ENCODE data around the gene TRIM14. TPM values are rescaled to one million over a fixed set of nuclear protein-coding genes. Genes with fewer than 3 reads are reported as not detected.

TRIM14 gene
- total and polyA plus RNA-seq, 10 of the 15 experiments (the other 5 are each of a cell fraction or from before 2014, with no cell fraction given), result 8.6 to 53.3 (median 35.7) TPM

DNA sequence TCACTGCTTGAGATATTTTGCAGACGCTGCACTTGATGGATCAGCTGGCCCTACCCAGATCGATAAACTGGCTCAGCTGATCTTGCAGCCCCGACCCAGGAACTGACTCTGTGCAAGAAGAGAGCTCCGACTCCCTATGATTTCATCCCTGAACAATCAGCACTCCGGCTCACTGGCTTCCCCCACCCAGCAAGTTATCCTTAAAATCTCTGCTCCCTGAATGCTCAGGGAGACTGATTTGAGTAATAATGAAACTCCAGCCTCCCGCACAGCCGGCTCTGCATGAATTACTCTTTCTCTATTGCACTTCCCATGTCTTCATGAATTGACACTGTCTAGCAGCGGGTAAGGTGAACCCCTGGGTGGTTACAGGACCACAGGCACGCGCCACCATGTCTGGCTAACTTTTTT lies 79.4 kb downstream of the TRIM14 start (continued):
- TF ChIP-seq RUNX3 (IDR thresholded peaks at IDR 0.05; ENCODE audit: low read length), result peak; percentile 67
- TF ChIP-seq IKZF1 (conservative IDR thresholded peaks at IDR 0.05), result peak; percentile 74

DNA sequence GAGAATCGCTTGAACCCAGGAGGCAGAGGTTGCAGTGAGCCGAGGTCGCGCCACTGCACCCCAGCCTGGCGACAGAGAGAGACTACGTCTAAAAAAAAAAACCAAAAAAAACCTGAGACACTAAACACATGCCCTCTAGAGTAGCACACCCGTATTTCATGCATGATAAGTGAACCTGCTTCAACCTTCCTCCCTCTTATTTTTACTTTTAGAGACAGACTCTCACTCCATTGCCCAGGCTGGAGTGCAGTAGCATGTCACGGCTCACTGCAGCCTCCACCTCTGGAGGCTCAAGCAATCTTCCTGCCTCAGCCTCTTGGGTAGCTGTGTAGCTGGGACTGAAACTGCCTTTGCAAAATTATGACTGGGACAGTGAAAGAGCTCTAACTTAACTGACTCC lies 80.1 kb downstream of the TRIM14 start:
- Histone ChIP-seq H3K9ac (ENCODE audit: control insufficient read depth, insufficient read depth, low read length) (no peak overlapping the region), H3K36me3 (ENCODE audit: control insufficient read depth in 2 of 2, insufficient read depth in 2 of 2, low read length in 1 of 2) (no peaks in the 10 kb centered on the region), H3K4me2 (ENCODE audit: control insufficient read depth, insufficient read depth) (peak overlapping the region; percentile 92), H3K9me3 (replicated peaks; ENCODE audit: control insufficient read depth, insufficient read depth, low read length) (no peaks in the 10 kb centered on the region), H2AFZ (ENCODE audit: control insufficient read depth, low read depth, low read length) (peak overlapping the region; percentile 57; the same call in 1 of the 2 replicates), H3K79me2 (ENCODE audit: control insufficient read depth, insufficient read depth, low read length) (no peaks in the 10 kb centered on the region), H3K27ac (ENCODE audit: control insufficient read depth, insufficient read depth) (peak overlapping the region; percentile 14), H4K20me1 (ENCODE audit: control insufficient read depth, insufficient read depth) (no peaks in the 10 kb centered on the region), H3K4me3 (peak overlapping the region; percentile 43; the same call in 1 of the 2 replicates), H3K4me1 (ENCODE audit: control insufficient read depth, insufficient read depth, low read length) (peaks cover 54% of the 10 kb centered on the region), H3K27me3 (replicated peaks in 1 of 2; ENCODE audit: control insufficient read depth in 2 of 2, insufficient read depth in 2 of 2, low read length in 1 of 2) (no peaks in the 10 kb centered on the region)
- intact Hi-C loops (cut with micrococcal nuclease; ENCODE audit: unreplicated experiment), result loop anchor here (5.0 kb wide), 1 partner anchor 63 kb away; no protein-coding TSS in a partner anchor
- no TSS peak for BruUV-seq (replicated peaks)
- ChIA-PET POLR2A (interaction anchor here (1.0 to 2.4 kb wide), 2 partner anchors 9 to 18 kb away, joined by 3 to 12 read pairs; partner anchors contain the start of gene NANS), CTCF (interaction anchor here (0.6 to 2.0 kb wide), 9 partner anchors 10 to 217 kb away, joined by 3 to 12 read pairs (median 4); partner anchors contain the start of genes NANS and TRMO), RAD21 (ENCODE audit: unreplicated experiment) (interaction anchor here (0.5 to 1.3 kb wide), 4 partner anchors 17 to 69 kb away, joined by 3 to 6 read pairs (median 4); partner anchors contain the start of gene NANS), SMC1A (ENCODE audit: uncharacterized antibody, unreplicated experiment) (interaction anchor here (1.0 to 2.6 kb wide), 6 partner anchors 18 to 118 kb away, joined by 3 to 8 read pairs (median 4); partner anchors contain the start of gene NANS)
- TF ChIP-seq, protein P1, sequence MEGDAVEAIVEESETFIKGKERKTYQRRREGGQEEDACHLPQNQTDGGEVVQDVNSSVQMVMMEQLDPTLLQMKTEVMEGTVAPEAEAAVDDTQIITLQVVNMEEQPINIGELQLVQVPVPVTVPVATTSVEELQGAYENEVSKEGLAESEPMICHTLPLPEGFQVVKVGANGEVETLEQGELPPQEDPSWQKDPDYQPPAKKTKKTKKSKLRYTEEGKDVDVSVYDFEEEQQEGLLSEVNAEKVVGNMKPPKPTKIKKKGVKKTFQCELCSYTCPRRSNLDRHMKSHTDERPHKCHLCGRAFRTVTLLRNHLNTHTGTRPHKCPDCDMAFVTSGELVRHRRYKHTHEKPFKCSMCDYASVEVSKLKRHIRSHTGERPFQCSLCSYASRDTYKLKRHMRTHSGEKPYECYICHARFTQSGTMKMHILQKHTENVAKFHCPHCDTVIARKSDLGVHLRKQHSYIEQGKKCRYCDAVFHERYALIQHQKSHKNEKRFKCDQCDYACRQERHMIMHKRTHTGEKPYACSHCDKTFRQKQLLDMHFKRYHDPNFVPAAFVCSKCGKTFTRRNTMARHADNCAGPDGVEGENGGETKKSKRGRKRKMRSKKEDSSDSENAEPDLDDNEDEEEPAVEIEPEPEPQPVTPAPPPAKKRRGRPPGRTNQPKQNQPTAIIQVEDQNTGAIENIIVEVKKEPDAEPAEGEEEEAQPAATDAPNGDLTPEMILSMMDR (IDR thresholded peaks at IDR 0.05 in 2 of 3, conservative IDR thresholded peaks at IDR 0.05 in 1 of 3; ENCODE audit: control insufficient read depth in 2 of 3, extremely low read depth in 1 of 3, insufficient read depth in 1 of 3, low read depth in 3 of 3, low read length in 3 of 3), result peak in 2 of 3 experiments; percentile 5 to 24; a peak in 1 of 6 replicates
- no peak for TF ChIP-seq ATF7 (IDR thresholded peaks at IDR 0.05; ENCODE audit: low read depth)
- no peak for TF ChIP-seq ZNF274 (IDR thresholded peaks at IDR 0.05; ENCODE audit: insufficient read depth, insufficient read length)
- 0 out of 3 replicates have a peak, but pooled peaks have one; percentile 14 for TF ChIP-seq POU2F2 (IDR thresholded peaks at IDR 0.05; ENCODE audit: borderline replicate concordance, low read depth, low read length)
- TF ChIP-seq HDGF (IDR thresholded peaks at IDR 0.05), result 0 out of 2 replicates have a peak, but pooled peaks have one; percentile 44
- peak; percentile 26; the same call in 1 of the 2 replicates for TF ChIP-seq ZNF384 (IDR thresholded peaks at IDR 0.05; ENCODE audit: borderline replicate concordance, low read depth, low read length)
- TF ChIP-seq TARDBP (IDR thresholded peaks at IDR 0.05; ENCODE audit: borderline replicate concordance), result no peak
- TF ChIP-seq EED (IDR thresholded peaks at IDR 0.05; ENCODE audit: low read depth), result peak; percentile 50; the same call in 1 of the 2 replicates
- TF ChIP-seq RUNX3 (IDR thresholded peaks at IDR 0.05; ENCODE audit: low read length), result 0 out of 2 replicates have a peak, but pooled peaks have one; percentile 7
- TF ChIP-seq JUNB (IDR thresholded peaks at IDR 0.05), result no peak
- 0 out of 2 replicates have a peak, but pooled peaks have one; percentile 2 for TF ChIP-seq NFIC (IDR thresholded peaks at IDR 0.05; ENCODE audit: low read depth, low read length)
- no peak for TF ChIP-seq SMAD5 (IDR thresholded peaks at IDR 0.05; ENCODE audit: low read depth)
- WGBS (ENCODE audit: insufficient coverage, insufficient replicate concordance, low lambda C conversion rate, missing lambda C conversion rate), result 3% methylated on average over 8 of the region's 8 CpGs
- ATAC-seq (peak; percentile 37), FAIRE-seq (no peak), DNase-seq (ENCODE audit: low read depth, low spot score) (no peak)
- in situ Hi-C loops (cut with MboI), result no loop called here
